ENCODE data around the gene RAB5B. TPM values are rescaled to one million over a fixed set of nuclear protein-coding genes. Genes with fewer than 3 reads are reported as not detected.
"Not testable (repeated sequence)": the region's sequence is repeated elsewhere in the genome, so short reads cannot be mapped to it uniquely, and the experiment has no call there.

RAB5B gene
- total RNA-seq, 2 donors from 2014 or later, result 39.2 to 68.1 TPM

- H3K27ac Mint-ChIP-seq, result peak overlapping the region; percentile 64 to 93
- peak overlapping the region; percentile 90 for H3K4me3 Mint-ChIP-seq
- H3K27me3 Mint-ChIP-seq, result no peaks in the 10 kb centered on the region
- peaks cover 11 to 13% of the 10 kb centered on the region in 2 donors for H3K4me1 Mint-ChIP-seq (ENCODE audit: low read depth in 2 of 2)
- ATAC-seq, result no peak
- no peak for DNase-seq (ENCODE audit: low spot score)
- no peaks in the 10 kb centered on the region for H3K36me3 Mint-ChIP-seq
- H3K9me3 Mint-ChIP-seq, result no peaks in the 10 kb centered on the region
Observed at GRCh38 chr12:56021889-56022497, 48.1 kb downstream of the RAB5B start.

- ATAC-seq (no peak), DNase-seq (ENCODE audit: low spot score) (no peak)
- H3K36me3 Mint-ChIP-seq, result peaks cover 6% of the 10 kb centered on the region
- H3K4me3 Mint-ChIP-seq, result no peak overlapping the region
- H3K27me3 Mint-ChIP-seq, result no peaks in the 10 kb centered on the region
- no peaks in the 10 kb centered on the region for H3K9me3 Mint-ChIP-seq
- no peaks in the 10 kb centered on the region for H3K4me1 Mint-ChIP-seq (ENCODE audit: low read depth in 2 of 2)
- no peak overlapping the region for H3K27ac Mint-ChIP-seq
Observed at GRCh38 chr12:56028511-56029165, 54.8 kb downstream of the RAB5B start.

- DNase-seq (ENCODE audit: low spot score) (no peak), ATAC-seq (no peak)
- no peaks in the 10 kb centered on the region for H3K27me3 Mint-ChIP-seq
- H3K4me1 Mint-ChIP-seq (ENCODE audit: low read depth in 2 of 2), result no peaks in the 10 kb centered on the region
- no peak overlapping the region for H3K27ac Mint-ChIP-seq
- H3K4me3 Mint-ChIP-seq, result no peak overlapping the region
- H3K36me3 Mint-ChIP-seq, result peaks cover 6% of the 10 kb centered on the region
- no peaks in the 10 kb centered on the region for H3K9me3 Mint-ChIP-seq
Observed at GRCh38 chr12:56029166-56029519, 55.3 kb downstream of the RAB5B start.

GRCh38 chr12:56029666-56030293, 55.9 kb downstream of the RAB5B start:
- H3K27ac Mint-ChIP-seq, result no peak overlapping the region
- H3K4me1 Mint-ChIP-seq (ENCODE audit: low read depth in 2 of 2), result no peaks in the 10 kb centered on the region
- no peak for ATAC-seq
- no peak overlapping the region for H3K4me3 Mint-ChIP-seq
- H3K36me3 Mint-ChIP-seq, result peaks cover 6% of the 10 kb centered on the region
- no peaks in the 10 kb centered on the region for H3K9me3 Mint-ChIP-seq
- no peaks in the 10 kb centered on the region for H3K27me3 Mint-ChIP-seq
- DNase-seq (ENCODE audit: low spot score), result no peak

- no peak for ATAC-seq
- peak overlapping the region in 1 of 2 donors; percentile 22 for H3K27ac Mint-ChIP-seq
- no peaks in the 10 kb centered on the region for H3K27me3 Mint-ChIP-seq
- no peak for DNase-seq (ENCODE audit: low spot score)
- H3K4me3 Mint-ChIP-seq, result no peak overlapping the region
- peaks cover 0 to 7% of the 10 kb centered on the region in 2 donors for H3K4me1 Mint-ChIP-seq (ENCODE audit: low read depth in 2 of 2)
- H3K36me3 Mint-ChIP-seq, result peaks cover 15% of the 10 kb centered on the region
- no peaks in the 10 kb centered on the region for H3K9me3 Mint-ChIP-seq
Observed at GRCh38 chr12:56031987-56032386, 58.1 kb downstream of the RAB5B start.

GRCh38 chr12:56034586-56035332, 60.9 kb downstream of the RAB5B start:
- Mint-ChIP-seq H3K4me1 (ENCODE audit: low read depth in 2 of 2) (peaks cover 0 to 7% of the 10 kb centered on the region in 2 donors), H3K27ac (peak overlapping the region in 1 of 2 donors; percentile 40), H3K9me3 (no peaks in the 10 kb centered on the region), H3K27me3 (no peaks in the 10 kb centered on the region), H3K36me3 (peaks cover 11% of the 10 kb centered on the region), H3K4me3 (no peak overlapping the region)
- ATAC-seq, result peak; percentile 48 to 73
- DNase-seq (ENCODE audit: low spot score), result no peak

- Mint-ChIP-seq H3K27ac (no peak overlapping the region), H3K4me1 (ENCODE audit: low read depth in 2 of 2) (peaks cover 7 to 12% of the 10 kb centered on the region in 2 donors), H3K27me3 (no peaks in the 10 kb centered on the region), H3K4me3 (no peak overlapping the region), H3K36me3 (peaks cover 14% of the 10 kb centered on the region), H3K9me3 (no peaks in the 10 kb centered on the region)
- DNase-seq (ENCODE audit: low spot score) (no peak), ATAC-seq (no peak)
Observed at GRCh38 chr12:56037161-56037560, 63.3 kb downstream of the RAB5B start.

GRCh38 chr12:56038022-56038655, 64.3 kb downstream of the RAB5B start:
- H3K9me3 Mint-ChIP-seq, result no peaks in the 10 kb centered on the region
- H3K27me3 Mint-ChIP-seq, result no peaks in the 10 kb centered on the region
- no peak overlapping the region for H3K4me3 Mint-ChIP-seq
- H3K4me1 Mint-ChIP-seq (ENCODE audit: low read depth in 2 of 2), result peaks cover 13 to 20% of the 10 kb centered on the region in 2 donors
- ATAC-seq (no peak), DNase-seq (ENCODE audit: low spot score) (no peak)
- peak overlapping the region in 1 of 2 donors; percentile 49 for H3K27ac Mint-ChIP-seq
- H3K36me3 Mint-ChIP-seq, result peaks cover 24% of the 10 kb centered on the region

- DNase-seq (ENCODE audit: low spot score), result no peak
- no peak overlapping the region for H3K4me3 Mint-ChIP-seq
- H3K27ac Mint-ChIP-seq, result peak overlapping the region in 1 of 2 donors; percentile 97
- H3K36me3 Mint-ChIP-seq, result peaks cover 30% of the 10 kb centered on the region
- H3K4me1 Mint-ChIP-seq (ENCODE audit: low read depth in 2 of 2), result peaks cover 17 to 23% of the 10 kb centered on the region in 2 donors
- H3K9me3 Mint-ChIP-seq, result no peaks in the 10 kb centered on the region
- ATAC-seq, result no peak
- no peaks in the 10 kb centered on the region for H3K27me3 Mint-ChIP-seq
Observed at GRCh38 chr12:56040151-56040550, 66.3 kb downstream of the RAB5B start.

- peaks cover 17 to 18% of the 10 kb centered on the region in 2 donors for H3K4me1 Mint-ChIP-seq (ENCODE audit: low read depth in 2 of 2)
- peak overlapping the region; percentile 97 for H3K27ac Mint-ChIP-seq
- H3K27me3 Mint-ChIP-seq, result no peaks in the 10 kb centered on the region
- peaks cover 23% of the 10 kb centered on the region for H3K36me3 Mint-ChIP-seq
- H3K9me3 Mint-ChIP-seq, result no peaks in the 10 kb centered on the region
- no peak for DNase-seq (ENCODE audit: low spot score)
- H3K4me3 Mint-ChIP-seq, result peak overlapping the region; percentile 98
- no peak for ATAC-seq
Observed at GRCh38 chr12:56040963-56041551, 67.2 kb downstream of the RAB5B start.

- Mint-ChIP-seq H3K4me3 (peak within 1 kb of the TSS; percentile 98), H3K27ac (peak within 1 kb of the TSS; percentile 97), H3K27me3 (no peaks in the 10 kb centered on the region), H3K36me3 (peaks cover 23% of the 10 kb centered on the region), H3K9me3 (no peaks in the 10 kb centered on the region), H3K4me1 (ENCODE audit: low read depth in 2 of 2) (peaks cover 20 to 23% of the 10 kb centered on the region in 2 donors)
- peak; percentile 96 to 97 for ATAC-seq
- DNase-seq (ENCODE audit: low spot score), result peak; percentile 94
Observed at GRCh38 chr12:56041552-56042429, 67.9 kb downstream of the RAB5B start, which contains the start of gene RPS26. Gene RPS26, plus strand, starts transcription at chr12:56041918. Its CDS starts 249 bp downstream, at chr12:56042167.

- H3K27ac Mint-ChIP-seq, result peak overlapping the region; percentile 97
- ATAC-seq; H3K27me3 Mint-ChIP-seq; DNase-seq (ENCODE audit: low spot score); H3K9me3 Mint-ChIP-seq: not testable (repeated sequence)
- peaks cover 23% of the 10 kb centered on the region for H3K36me3 Mint-ChIP-seq
- peaks cover 20 to 28% of the 10 kb centered on the region in 2 donors for H3K4me1 Mint-ChIP-seq (ENCODE audit: low read depth in 2 of 2)
- peak overlapping the region; percentile 98 for H3K4me3 Mint-ChIP-seq
Observed at GRCh38 chr12:56042430-56042813, 68.5 kb downstream of the RAB5B start.
